Stimulated activated CD8-positive, alpha-beta memory T cell treated with anti-CD3 and anti-CD28 coated beads, Interleukin-4, amount 100 ng/mL, for 24 hours (primary cell): Measurements from ENCODE around the gene CDH5.
"Not testable (repeated sequence)": the region's sequence is repeated elsewhere in the genome, so short reads cannot be mapped to it uniquely, and the experiment has no call there.

Source experiments
- DNase-seq: peaks from one replicate; pipeline ENCODE4 v3.0.0-alpha.2; 2020; ENCODE audit warnings: low read depth

Gene CDH5

DNA sequence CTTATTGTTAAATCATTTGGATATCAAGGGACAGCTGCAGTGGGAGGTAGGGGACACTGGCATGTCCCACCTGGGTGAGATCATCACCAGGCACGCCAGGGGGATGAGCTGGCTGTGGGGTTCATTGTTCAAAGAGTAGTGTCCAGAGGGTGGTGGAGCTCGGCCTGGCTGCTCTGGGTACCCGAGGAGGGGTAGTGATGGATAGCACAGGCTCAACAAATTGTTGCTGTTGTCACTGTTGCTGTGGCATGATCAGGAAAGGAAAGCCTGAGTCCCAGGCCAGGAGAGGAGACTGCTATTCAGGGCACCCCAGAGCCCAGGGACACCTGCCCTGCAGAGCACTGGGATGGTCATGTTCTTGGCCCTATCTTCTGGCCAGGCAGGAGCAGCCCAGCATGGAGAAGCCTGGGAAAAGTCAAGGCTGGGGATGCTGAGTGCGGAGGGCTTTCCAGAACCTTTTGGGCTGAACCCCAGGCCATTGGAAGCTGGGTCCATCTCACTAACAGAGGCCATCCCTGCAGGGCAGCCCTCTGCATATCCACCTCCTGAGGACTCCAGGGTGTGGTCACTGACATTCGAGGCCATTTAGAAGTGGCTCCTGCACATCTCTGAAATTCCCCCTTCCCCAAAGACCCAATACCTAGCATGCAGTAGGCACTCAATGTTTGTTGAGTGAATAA, 72.7 kb downstream of the CDH5 start:
- DNase-seq = no peak

DNA sequence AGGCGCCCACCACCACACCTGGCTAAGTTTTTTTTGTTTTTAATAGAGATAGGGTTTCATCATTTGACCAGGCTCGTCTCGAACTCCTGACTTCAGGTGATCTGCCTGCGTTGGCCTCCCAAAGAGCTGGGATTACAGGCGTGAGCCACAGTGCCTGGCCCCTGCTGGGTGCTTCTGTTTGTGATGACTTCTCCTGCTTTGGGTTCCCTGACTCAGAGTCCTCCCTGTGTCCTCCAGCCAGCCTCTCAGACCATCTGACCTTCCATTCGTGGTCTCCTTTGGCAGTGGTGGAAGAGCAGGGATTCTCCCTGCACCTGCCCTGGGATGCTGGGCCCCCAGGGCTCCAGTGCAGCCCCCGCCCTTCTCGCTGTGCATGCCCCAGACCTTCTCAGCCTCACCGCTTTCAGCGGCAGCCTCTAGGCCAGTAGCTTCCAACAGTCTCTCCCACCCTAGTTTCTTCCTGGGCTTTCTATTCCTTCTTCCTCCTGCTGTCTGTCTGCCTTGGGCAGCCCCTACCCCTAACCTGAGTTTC, 73.8 kb downstream of the CDH5 start:
- DNase-seq = no peak

DNA sequence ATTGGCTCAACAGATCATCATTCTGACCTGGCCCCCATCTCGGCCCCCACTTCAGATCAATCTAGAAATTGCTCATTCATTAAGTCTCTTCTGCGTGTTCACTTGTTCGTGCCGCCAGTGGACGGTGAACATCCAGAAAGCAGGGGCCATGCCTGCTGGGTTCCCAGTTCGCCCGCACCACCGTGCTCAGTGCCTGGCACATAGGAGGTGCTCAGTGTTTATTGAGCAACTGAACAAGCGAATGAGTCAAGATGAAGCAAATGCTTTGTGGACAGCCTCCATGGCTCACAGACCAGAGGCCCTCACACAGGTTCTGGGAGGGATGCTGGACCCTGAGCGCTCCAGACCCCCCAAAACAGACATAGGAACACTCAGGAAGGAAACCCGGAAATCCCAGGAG, 74.5 kb downstream of the CDH5 start:
- no peak for DNase-seq

DNA sequence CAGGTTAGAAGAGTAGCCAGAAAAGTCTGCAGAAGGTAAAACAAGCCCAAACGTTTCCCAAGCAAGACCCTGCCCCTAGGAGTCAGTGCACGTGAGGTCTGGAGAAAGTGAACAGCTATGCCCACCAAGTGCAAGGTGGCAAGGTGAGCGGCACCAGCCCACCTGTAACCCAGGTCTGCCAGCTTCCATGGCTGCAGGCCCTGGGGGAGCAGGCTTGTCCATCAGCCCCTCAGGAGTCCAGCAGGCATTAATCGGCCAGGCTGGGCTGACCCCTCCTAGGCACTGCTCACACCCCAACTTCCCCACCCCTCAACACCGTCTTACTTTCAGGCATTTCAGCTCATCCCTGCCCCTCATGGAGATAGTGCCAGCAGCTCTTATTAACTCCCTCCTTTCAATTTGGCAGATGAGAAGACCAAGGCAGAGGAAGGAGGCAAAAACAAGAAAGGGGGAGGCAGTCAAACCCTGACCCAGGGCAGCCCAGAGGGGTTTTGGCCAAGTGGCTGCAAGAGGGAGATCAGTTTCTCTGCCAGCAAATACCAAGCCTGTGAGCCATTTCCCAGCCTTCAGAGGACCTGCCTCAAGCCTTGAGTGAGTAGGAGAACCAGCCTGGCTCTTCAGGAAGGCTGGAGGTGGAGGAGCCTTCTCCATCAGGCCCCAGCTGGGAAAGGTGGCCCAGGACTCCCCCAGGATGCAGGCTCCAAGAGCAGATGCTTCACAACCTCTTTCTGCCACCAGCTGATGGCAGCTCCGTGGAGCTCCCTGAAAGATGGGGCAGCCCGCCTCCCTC, 75.3 kb downstream of the CDH5 start:
- no peak for DNase-seq

DNA sequence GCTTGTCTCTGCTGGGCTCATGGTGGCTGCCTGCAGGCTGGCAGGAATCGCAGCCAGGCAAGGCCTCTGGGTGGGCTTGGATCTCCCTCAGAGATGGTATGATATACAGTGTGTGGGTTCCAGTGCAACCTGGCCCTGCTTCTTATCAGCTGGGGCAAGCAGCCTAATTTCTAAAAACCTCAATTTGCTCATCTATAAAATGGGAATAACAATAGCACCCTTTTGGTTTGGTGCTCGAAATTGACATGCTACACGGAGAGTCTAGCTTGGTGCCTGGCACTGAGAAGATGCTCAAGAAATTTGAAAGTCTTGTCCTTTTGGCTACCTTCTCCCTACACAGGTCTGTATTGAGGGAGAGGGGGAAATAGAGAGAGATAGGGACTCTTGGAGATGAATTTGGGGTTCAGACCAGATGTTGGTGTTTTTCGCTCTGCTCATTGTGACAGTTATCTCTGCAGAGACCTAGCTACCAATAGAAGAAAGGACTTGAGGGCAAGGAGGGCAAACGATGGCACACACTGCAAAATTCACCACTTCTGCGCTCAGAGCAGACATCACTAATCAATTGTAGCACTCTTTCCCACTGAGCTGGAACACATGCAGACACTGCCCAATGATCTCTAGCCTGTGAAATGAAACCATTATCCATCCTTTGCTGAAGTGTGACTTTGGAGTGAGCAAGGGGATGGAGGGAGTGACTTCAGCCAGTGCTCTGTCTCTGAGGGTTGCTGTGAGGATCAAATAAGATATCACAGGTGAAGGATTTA, 76.2 kb downstream of the CDH5 start:
- DNase-seq = no peak

DNA sequence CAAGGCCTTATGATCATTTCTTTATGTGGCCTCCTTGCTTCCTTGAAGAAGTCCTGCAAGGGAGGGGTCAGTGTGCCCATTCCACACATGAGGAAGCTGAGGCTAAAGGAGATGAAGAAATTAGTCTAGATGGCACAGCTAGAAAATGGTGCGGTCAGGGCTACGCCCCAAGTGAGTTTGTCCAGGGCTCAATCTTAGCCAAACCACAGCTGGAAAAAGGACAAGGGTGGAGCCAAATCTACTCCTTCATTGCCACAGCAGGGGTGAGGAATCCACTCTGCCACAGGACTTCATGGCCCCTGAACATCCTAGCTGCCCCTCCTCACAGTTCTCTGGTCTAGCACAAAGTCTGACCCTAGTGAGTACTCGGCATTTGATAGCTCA, 76.8 kb downstream of the CDH5 start:
- no peak for DNase-seq

DNA sequence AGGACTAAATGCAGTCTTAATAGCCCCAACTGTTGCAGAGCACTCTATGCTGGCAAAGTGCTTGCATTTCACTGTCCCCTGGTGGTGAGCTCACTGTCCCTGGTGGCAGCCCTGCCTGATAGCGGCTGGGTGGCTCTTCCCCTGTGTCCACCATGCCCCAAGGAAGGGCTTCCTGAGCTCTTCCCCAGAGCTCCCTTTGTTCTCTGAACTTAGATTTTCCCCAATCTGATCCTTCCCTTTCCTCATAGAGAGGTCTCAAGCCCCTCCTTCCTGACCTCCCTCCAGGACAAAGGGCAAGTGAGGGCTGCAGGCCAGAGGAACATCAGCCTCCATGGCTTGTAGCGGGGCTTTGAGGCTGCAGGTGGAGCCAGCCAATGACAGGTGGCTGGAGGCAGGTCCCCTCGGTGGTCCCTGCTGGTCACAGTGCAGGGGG, 77.6 kb downstream of the CDH5 start:
- DNase-seq = no peak

DNA sequence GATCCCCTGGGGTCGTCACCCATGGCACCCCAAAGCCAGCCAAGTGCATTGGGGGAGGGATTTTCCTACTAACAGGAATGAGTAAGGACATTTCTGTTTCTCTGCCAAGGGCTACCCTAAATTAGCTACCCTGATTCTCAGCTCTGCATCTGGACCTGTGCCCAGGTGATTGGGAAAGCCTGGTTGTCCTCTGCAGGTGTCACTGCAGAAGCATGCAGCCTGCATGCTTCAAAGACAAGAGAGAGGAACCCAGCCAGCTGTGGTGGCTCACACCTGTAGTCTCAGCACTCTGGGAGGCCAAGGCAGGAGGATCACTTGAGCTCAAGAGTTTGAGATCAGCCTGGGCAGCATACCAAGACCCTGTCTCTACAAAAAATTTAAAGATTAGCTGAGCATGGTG, 80.2 kb downstream of the CDH5 start:
- DNase-seq = no peak

DNA sequence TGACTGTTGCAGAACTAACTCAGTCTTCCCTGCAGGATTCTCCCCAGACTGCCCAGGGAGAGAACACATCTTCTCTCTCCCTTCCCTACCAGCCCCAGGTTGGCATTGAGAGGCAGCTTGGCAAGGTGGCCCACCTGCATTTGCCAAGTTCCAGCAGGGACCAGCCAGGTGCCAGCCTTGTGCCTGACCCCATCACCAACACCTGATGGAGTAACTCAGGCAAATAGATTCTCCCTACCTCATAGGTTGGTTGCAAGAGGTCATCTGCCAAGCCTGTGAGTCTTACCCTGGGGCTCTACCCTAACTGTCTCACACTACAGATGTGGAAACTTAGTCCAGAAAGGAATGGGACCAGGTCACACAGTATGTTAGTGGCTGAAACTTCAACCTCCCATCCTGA, 81.0 kb downstream of the CDH5 start:
- no peak for DNase-seq

DNA sequence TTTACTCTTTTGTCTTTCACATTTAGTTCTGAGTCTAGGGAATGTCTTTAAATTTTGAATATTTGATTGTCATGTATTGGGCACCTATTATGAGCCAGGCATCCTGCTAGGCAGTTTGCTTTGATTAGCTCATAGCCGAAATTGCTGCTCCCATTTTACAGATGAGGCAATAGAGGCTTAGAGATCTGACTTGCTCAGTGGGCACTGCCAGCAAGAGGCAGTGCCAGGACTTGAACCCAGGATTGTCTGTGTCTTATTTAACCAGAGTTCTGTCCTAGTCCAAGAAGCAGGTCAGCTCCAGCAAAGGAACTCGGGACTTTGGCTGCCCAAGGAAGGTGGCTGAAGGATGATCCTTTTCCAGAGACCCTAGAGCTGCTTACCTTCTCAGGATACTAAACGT, 85.1 kb downstream of the CDH5 start:
- no peak for DNase-seq

DNA sequence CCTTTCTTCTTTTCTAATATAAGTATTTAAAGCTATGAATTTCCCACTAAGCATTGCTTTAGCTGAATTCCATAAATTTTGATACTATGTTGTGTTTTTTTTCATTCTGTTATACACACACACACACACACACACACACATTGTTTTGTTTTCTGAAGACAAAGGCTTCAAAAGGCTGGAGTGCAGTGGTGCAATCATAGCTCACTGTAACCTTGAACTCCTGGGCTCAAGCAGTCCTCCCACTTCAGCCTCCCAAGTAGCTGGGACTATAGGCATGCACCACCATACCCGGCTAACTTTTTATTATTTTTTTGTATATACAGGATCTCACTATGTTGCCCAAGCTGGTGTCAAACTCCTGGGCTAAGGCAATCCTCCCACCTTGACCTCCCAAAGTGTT, 86.7 kb downstream of the CDH5 start:
- not testable (repeated sequence) for DNase-seq
